DOHH2 (cell line): ENCODE results near the gene LILRB5.

Source experiments
- H3F3A ChIP-seq: fragments of 200-600 bp; sonication (generic), shearing (Covaris generic); 2 replicates; pipeline ENCODE4 v1.6.0; 2016; ENCODE audit warnings: antibody characterized with exemption, mild to moderate bottlenecking; ENCODE audit not compliant: control insufficient read depth, insufficient read depth
- H3K27ac ChIP-seq: fragments of 200-600 bp; sonication (generic); 2 replicates; pipeline ENCODE4 v1.5.1; 2014; ENCODE audit warnings: low read depth, mild to moderate bottlenecking, low read length, moderate library complexity
- H3K27me3 ChIP-seq: fragments of 200-600 bp; sonication (generic); 2 replicates; pipeline ENCODE4 v1.6.1; 2014; ENCODE audit warnings: mild to moderate bottlenecking, low read length, mixed read lengths; ENCODE audit not compliant: control insufficient read depth
- H3K36me3 ChIP-seq: fragments of 200-600 bp; sonication (generic); 2 replicates; pipeline ENCODE4 v1.6.1; 2014; ENCODE audit warnings: mild to moderate bottlenecking, low read length, moderate library complexity, mixed read lengths; ENCODE audit not compliant: control insufficient read depth
- H3K4me1 ChIP-seq: fragments of 200-600 bp; sonication (generic); 2 replicates; pipeline ENCODE4 v1.6.1; 2014; ENCODE audit warnings: mild to moderate bottlenecking, low read length, mixed read lengths; ENCODE audit not compliant: control insufficient read depth
- H3K4me2 ChIP-seq: fragments of 200-600 bp; sonication (generic); 2 replicates; pipeline ENCODE4 v1.6.0; 2014; ENCODE audit warnings: mild to moderate bottlenecking, low read length, moderate library complexity
- H3K4me3 ChIP-seq: fragments of 200-600 bp; sonication (generic); 2 replicates; pipeline ENCODE4 v1.5.1; 2014; ENCODE audit warnings: mild to moderate bottlenecking, low read length, mixed read lengths
- H3K79me2 ChIP-seq: fragments of 200-600 bp; sonication (generic); 2 replicates; pipeline ENCODE4 v1.6.1; 2014; ENCODE audit warnings: mild to moderate bottlenecking, low read length, mixed read lengths; ENCODE audit not compliant: control insufficient read depth
- H3K9me2 ChIP-seq: fragments of 200-600 bp; sonication (generic); replicated peaks from 2 replicates; pipeline ENCODE4 v1.6.1; 2014; ENCODE audit warnings: mild to moderate bottlenecking, low read length, mixed read lengths; ENCODE audit not compliant: control insufficient read depth
- H3K9me3 ChIP-seq: fragments of 200-600 bp; sonication (generic); 2 replicates; pipeline ENCODE4 v1.6.1; 2014; ENCODE audit warnings: antibody characterized with exemption, low read length, mixed read lengths; ENCODE audit not compliant: control insufficient read depth, insufficient read depth
- H4K20me1 ChIP-seq: fragments of 200-600 bp; sonication (generic); 2 replicates; pipeline ENCODE4 v1.6.0; 2014; ENCODE audit warnings: low read depth, mild to moderate bottlenecking, antibody characterized with exemption, low read length, moderate library complexity; ENCODE audit not compliant: control insufficient read depth, insufficient read depth
- CTCF ChIP-seq: fragments of 200-600 bp; sonication (generic); IDR thresholded peaks from one replicate; pipeline ENCODE4 v1.5.1; 2014; ENCODE audit warnings: antibody characterized with exemption, mild to moderate bottlenecking, low read depth, low read length; ENCODE audit not compliant: poor library complexity, severe bottlenecking
- EZH2phosphoT487 ChIP-seq: fragments of 200-600 bp; sonication (generic); IDR thresholded peaks from 2 replicates; pipeline ENCODE4 v1.6.1; 2017; ENCODE audit warnings: borderline replicate concordance, mild to moderate bottlenecking, antibody characterized with exemption, low read length, moderate library complexity, mixed read lengths

LILRB5 gene

GRCh38 chr19:54201980-54202379, 55.1 kb downstream of the LILRB5 start:
- Histone ChIP-seq H3K79me2 (peaks cover 76% of the 10 kb centered on the region), H3K9me3 (no peaks in the 10 kb centered on the region), H3K27ac (peak overlapping the region; percentile 89), H3K27me3 (no peaks in the 10 kb centered on the region), H3K36me3 (peaks cover 63% of the 10 kb centered on the region), H3F3A (peaks cover 59% of the 10 kb centered on the region), H3K4me3 (peak overlapping the region; percentile 84), H3K9me2 (no peaks in the 10 kb centered on the region), H3K4me1 (peaks cover 53% of the 10 kb centered on the region), H3K4me2 (peak overlapping the region; percentile 91), H4K20me1 (peaks cover 52% of the 10 kb centered on the region)
- TF ChIP-seq CTCF (no peak), EZH2phosphoT487 (no peak)

GRCh38 chr19:54201172-54201701, 55.8 kb downstream of the LILRB5 start:
- Histone ChIP-seq H3K4me2 (peak overlapping the region; percentile 91), H3F3A (peaks cover 52% of the 10 kb centered on the region), H3K36me3 (peaks cover 56% of the 10 kb centered on the region), H3K4me1 (peaks cover 47% of the 10 kb centered on the region), H3K27ac (peak overlapping the region; percentile 89), H4K20me1 (peaks cover 44% of the 10 kb centered on the region), H3K9me2 (no peaks in the 10 kb centered on the region), H3K79me2 (peaks cover 69% of the 10 kb centered on the region), H3K9me3 (no peaks in the 10 kb centered on the region), H3K4me3 (peak overlapping the region; percentile 84), H3K27me3 (no peaks in the 10 kb centered on the region)
- no peak for TF ChIP-seq CTCF
- TF ChIP-seq EZH2phosphoT487 = no peak
